Lower leg skin (tissue), 3 donors: ENCODE measurements around the gene ABCA1.

Experiments used
- CTCF ChIP-seq, 3 donors: fragments of 450-650 bp; IDR thresholded peaks; one replicate each; pipeline ENCODE4 v1.5.1; 2016; ENCODE audit warnings: antibody characterized with exemption in 3 of 3, mild to moderate bottlenecking in 3 of 3, moderate library complexity in 2 of 3
- POLR2A ChIP-seq, 2 donors: fragments of 450-650 bp; IDR thresholded peaks; one replicate each; pipeline ENCODE4 v1.6.1; 2016 to 2017; ENCODE audit warnings: antibody characterized with exemption in 2 of 2, mild to moderate bottlenecking in 1 of 2, moderate library complexity in 1 of 2

DNA sequence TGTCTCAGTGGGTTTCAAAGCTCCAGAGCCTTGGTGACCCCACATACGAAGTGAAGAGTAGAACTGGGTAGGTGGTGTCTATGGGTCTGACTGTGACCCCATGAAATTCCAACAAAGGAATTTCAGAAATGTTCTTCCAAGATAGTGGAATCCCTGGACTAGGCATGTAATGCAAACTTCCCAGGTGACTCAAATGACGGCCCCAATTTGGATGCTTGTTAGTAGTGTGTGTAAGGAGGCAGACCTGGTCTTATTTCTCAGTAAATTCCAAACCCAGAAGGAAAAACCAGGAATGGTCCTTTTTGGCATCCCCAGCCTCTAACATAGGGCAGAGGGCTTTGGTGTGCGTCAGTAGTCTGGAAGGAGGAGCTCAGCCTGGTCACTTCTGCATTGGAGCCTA is 43.6 kb upstream of the ABCA1 start:
- TF ChIP-seq CTCF (IDR thresholded peaks at IDR 0.05), result no peak
- no peak for TF ChIP-seq POLR2A (IDR thresholded peaks at IDR 0.05)
